ENCODE measurements around the gene IGF1R.
A peak's percentile ranks its signal among the peaks of the same experiment; 100 is the strongest.

Gene IGF1R

GRCh38 chr15:98765610-98766009, 117.3 kb downstream of the IGF1R start:
- Mint-ChIP-seq H3K36me3 (no peaks in the 10 kb centered on the region), H3K27ac (no peak overlapping the region), H3K27me3 (no peaks in the 10 kb centered on the region), H3K9me3 (ENCODE audit: low read depth) (no peaks in the 10 kb centered on the region), H3K4me3 (no peak overlapping the region), H3K4me1 (ENCODE audit: low read depth) (peaks cover 54% of the 10 kb centered on the region)

- H3K27ac Mint-ChIP-seq, result peak overlapping the region; percentile 35
Measured at GRCh38 chr15:98767692-98768091, 119.4 kb downstream of the IGF1R start.

DNA sequence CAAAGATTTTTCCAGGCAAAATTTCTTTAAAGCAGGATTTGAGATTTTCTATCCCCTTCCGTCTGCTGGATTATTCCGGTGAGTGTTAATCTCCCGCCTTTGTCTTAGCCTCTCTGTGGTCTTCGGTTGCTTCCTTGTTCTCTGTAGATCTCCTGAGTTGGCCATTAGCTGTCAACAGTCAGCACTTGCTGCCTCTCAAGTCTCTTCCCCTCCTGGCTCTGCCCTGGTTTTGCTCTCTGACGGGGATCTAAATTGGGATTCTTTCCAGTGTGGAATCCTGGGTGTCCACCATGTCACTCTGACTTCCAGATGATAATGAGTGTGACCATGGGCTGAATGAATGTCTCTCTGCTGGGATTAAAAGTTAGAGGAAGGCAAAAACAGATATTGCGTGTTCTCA, 121.5 kb downstream of the IGF1R start:
- no peak overlapping the region for H3K27ac Mint-ChIP-seq
- no peaks in the 10 kb centered on the region for H3K27me3 Mint-ChIP-seq
- H3K9me3 Mint-ChIP-seq (ENCODE audit: low read depth), result no peaks in the 10 kb centered on the region
- no peaks in the 10 kb centered on the region for H3K36me3 Mint-ChIP-seq
- H3K4me3 Mint-ChIP-seq, result no peak overlapping the region
- peaks cover 60% of the 10 kb centered on the region for H3K4me1 Mint-ChIP-seq (ENCODE audit: low read depth)

More at GRCh38 chr15:98767692-98768091, 119.4 kb downstream of the IGF1R start:
- no peaks in the 10 kb centered on the region for H3K9me3 Mint-ChIP-seq (ENCODE audit: low read depth)
- no peaks in the 10 kb centered on the region for H3K27me3 Mint-ChIP-seq
- H3K36me3 Mint-ChIP-seq, result no peaks in the 10 kb centered on the region
- H3K4me1 Mint-ChIP-seq (ENCODE audit: low read depth), result peaks cover 57% of the 10 kb centered on the region
- no peak overlapping the region for H3K4me3 Mint-ChIP-seq

DNA sequence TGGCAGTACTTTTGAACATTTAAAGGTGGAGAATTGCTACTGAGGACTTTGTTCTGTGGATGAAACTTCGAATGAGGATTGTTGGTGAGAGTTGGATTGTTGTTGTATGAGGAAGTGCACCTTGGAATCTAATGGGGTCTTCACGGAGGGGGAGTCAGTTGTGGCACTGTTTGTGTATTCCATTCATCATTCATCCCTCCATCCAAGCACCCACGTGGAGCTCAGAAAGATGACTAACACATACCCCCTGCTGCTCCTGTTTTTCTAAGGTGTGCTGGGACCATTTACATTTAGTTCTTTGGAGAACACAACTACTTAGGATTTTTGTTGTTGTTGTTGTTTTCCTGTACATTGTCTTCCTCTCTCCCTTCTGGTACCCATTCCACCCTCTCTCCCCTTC, 122.6 kb downstream of the IGF1R start:
- H3K4me1 Mint-ChIP-seq (ENCODE audit: low read depth), result peaks cover 62% of the 10 kb centered on the region
- no peaks in the 10 kb centered on the region for H3K9me3 Mint-ChIP-seq (ENCODE audit: low read depth)
- no peaks in the 10 kb centered on the region for H3K27me3 Mint-ChIP-seq
- H3K4me3 Mint-ChIP-seq, result no peak overlapping the region
- H3K27ac Mint-ChIP-seq, result no peak overlapping the region
- no peaks in the 10 kb centered on the region for H3K36me3 Mint-ChIP-seq

DNA sequence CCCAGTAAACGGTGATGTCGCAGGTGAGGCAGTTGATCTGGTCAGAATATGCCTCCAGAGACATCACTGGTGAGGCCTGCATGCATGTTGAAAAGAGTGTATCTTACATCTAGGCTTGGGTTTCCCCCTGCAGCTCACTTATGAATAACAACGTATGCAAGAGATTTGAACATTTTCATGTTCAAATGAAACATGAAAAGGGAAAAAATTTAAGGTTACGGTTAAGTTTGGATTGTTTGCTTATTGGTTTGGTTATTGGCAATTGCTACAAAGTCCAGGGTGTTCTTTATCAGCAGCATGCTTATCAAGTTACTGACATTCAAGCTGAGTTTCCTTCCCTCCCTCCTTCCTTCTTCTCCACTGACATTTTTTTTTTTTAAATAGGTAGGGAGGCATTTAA, 123.2 kb downstream of the IGF1R start:
- Mint-ChIP-seq H3K9me3 (ENCODE audit: low read depth) (no peaks in the 10 kb centered on the region), H3K4me3 (no peak overlapping the region), H3K36me3 (no peaks in the 10 kb centered on the region)

GRCh38 chr15:98772895-98773294, 124.6 kb downstream of the IGF1R start:
- no peaks in the 10 kb centered on the region for H3K9me3 Mint-ChIP-seq (ENCODE audit: low read depth)
- H3K4me1 Mint-ChIP-seq (ENCODE audit: low read depth), result peaks cover 67% of the 10 kb centered on the region
- no peaks in the 10 kb centered on the region for H3K36me3 Mint-ChIP-seq
- no peak overlapping the region for H3K27ac Mint-ChIP-seq
- no peak overlapping the region for H3K4me3 Mint-ChIP-seq
- no peaks in the 10 kb centered on the region for H3K27me3 Mint-ChIP-seq

More for the DNA sequence above, 123.2 kb downstream of the IGF1R start:
- Mint-ChIP-seq H3K27ac (no peak overlapping the region), H3K4me1 (ENCODE audit: low read depth) (peaks cover 63% of the 10 kb centered on the region), H3K27me3 (no peaks in the 10 kb centered on the region)

DNA sequence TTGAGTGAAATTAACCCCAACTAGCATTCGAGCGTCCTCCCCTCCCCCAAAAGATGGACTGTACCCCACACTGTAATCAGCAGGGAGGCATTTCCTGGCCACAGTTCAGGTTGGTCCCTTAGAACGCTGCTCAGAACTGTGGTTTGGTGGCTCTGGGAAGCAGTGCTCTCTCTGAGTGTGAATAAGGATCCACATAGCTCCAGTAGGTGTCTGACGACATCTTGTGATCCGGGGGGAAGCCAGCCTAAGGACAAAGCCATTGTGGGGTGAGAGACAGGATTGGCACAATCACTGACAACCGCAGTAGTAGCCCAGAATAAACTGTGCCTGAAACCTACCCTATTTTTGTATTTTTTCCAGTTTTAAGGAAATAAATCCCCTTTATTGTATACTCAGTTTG, 125.3 kb downstream of the IGF1R start:
- Mint-ChIP-seq H3K27me3 (no peaks in the 10 kb centered on the region), H3K4me1 (ENCODE audit: low read depth) (peaks cover 67% of the 10 kb centered on the region), H3K36me3 (no peaks in the 10 kb centered on the region), H3K4me3 (no peak overlapping the region), H3K27ac (no peak overlapping the region), H3K9me3 (ENCODE audit: low read depth) (no peaks in the 10 kb centered on the region)

GRCh38 chr15:98774756-98775497, 126.6 kb downstream of the IGF1R start:
- Mint-ChIP-seq H3K27me3 (no peaks in the 10 kb centered on the region), H3K4me3 (no peak overlapping the region), H3K4me1 (ENCODE audit: low read depth) (peaks cover 65% of the 10 kb centered on the region)

DNA sequence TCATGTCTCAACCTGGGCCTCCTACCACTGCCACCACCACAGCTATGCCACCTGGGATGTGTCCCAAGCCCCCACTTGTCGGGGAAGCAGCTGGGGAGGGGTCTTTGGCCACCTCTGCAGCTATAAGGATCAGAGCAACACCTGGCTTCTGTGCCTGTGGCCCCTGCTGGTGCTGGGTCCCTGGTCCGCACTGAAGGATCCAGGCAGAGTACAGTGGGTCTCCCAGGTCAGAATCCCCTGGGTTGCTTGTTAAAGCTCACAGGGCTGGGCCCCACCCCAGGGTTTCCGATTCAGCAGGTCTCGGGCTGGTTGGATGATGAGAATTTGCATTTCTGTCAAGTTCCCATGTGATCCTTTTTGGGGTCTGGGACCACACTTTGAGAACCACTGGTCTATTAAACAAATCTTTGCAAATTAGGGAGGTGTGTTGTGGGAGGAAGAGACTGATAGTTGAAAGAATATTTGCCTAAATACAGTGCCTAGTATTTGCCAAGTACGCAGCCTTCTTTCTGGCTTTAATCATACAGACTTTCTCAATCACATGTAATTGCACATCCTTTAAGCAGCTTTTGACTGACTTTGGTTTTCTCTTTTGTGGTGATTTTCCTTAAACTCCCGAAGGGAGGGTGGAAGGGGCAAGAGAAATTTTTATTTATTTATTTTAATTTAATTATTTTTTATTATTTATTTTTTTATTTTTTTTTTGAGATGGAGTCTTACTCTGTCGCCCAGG, 127.3 kb downstream of the IGF1R start:
- H3K27me3 Mint-ChIP-seq, result no peaks in the 10 kb centered on the region
- H3K36me3 Mint-ChIP-seq, result no peaks in the 10 kb centered on the region
- H3K4me3 Mint-ChIP-seq, result no peak overlapping the region
- no peaks in the 10 kb centered on the region for H3K9me3 Mint-ChIP-seq (ENCODE audit: low read depth)
- H3K4me1 Mint-ChIP-seq (ENCODE audit: low read depth), result peaks cover 60% of the 10 kb centered on the region
- no peak overlapping the region for H3K27ac Mint-ChIP-seq

More at GRCh38 chr15:98774756-98775497, 126.6 kb downstream of the IGF1R start:
- Mint-ChIP-seq H3K27ac (no peak overlapping the region), H3K9me3 (ENCODE audit: low read depth) (no peaks in the 10 kb centered on the region), H3K36me3 (no peaks in the 10 kb centered on the region)

GRCh38 chr15:98776607-98777281, 128.4 kb downstream of the IGF1R start:
- no peaks in the 10 kb centered on the region for H3K27me3 Mint-ChIP-seq
- H3K36me3 Mint-ChIP-seq, result no peaks in the 10 kb centered on the region
- peaks cover 50% of the 10 kb centered on the region for H3K4me1 Mint-ChIP-seq (ENCODE audit: low read depth)
- H3K4me3 Mint-ChIP-seq, result peak overlapping the region; percentile 11
- H3K27ac Mint-ChIP-seq, result peak overlapping the region; percentile 79
- no peaks in the 10 kb centered on the region for H3K9me3 Mint-ChIP-seq (ENCODE audit: low read depth)

GRCh38 chr15:98777426-98777825, 129.1 kb downstream of the IGF1R start:
- H3K9me3 Mint-ChIP-seq (ENCODE audit: low read depth), result no peaks in the 10 kb centered on the region
- no peaks in the 10 kb centered on the region for H3K27me3 Mint-ChIP-seq
- H3K4me3 Mint-ChIP-seq, result peak overlapping the region; percentile 11
- H3K36me3 Mint-ChIP-seq, result no peaks in the 10 kb centered on the region
- H3K4me1 Mint-ChIP-seq (ENCODE audit: low read depth), result peaks cover 51% of the 10 kb centered on the region
- no peak overlapping the region for H3K27ac Mint-ChIP-seq

GRCh38 chr15:98778263-98778959, 130.1 kb downstream of the IGF1R start:
- Mint-ChIP-seq H3K27ac (no peak overlapping the region), H3K4me3 (no peak overlapping the region), H3K4me1 (ENCODE audit: low read depth) (peaks cover 47% of the 10 kb centered on the region), H3K9me3 (ENCODE audit: low read depth) (no peaks in the 10 kb centered on the region), H3K27me3 (no peaks in the 10 kb centered on the region), H3K36me3 (no peaks in the 10 kb centered on the region)

GRCh38 chr15:98778960-98779359, 130.6 kb downstream of the IGF1R start:
- H3K36me3 Mint-ChIP-seq, result no peaks in the 10 kb centered on the region
- H3K4me1 Mint-ChIP-seq (ENCODE audit: low read depth), result peaks cover 47% of the 10 kb centered on the region
- no peaks in the 10 kb centered on the region for H3K9me3 Mint-ChIP-seq (ENCODE audit: low read depth)
- no peaks in the 10 kb centered on the region for H3K27me3 Mint-ChIP-seq
- H3K4me3 Mint-ChIP-seq, result no peak overlapping the region
- H3K27ac Mint-ChIP-seq, result no peak overlapping the region

DNA sequence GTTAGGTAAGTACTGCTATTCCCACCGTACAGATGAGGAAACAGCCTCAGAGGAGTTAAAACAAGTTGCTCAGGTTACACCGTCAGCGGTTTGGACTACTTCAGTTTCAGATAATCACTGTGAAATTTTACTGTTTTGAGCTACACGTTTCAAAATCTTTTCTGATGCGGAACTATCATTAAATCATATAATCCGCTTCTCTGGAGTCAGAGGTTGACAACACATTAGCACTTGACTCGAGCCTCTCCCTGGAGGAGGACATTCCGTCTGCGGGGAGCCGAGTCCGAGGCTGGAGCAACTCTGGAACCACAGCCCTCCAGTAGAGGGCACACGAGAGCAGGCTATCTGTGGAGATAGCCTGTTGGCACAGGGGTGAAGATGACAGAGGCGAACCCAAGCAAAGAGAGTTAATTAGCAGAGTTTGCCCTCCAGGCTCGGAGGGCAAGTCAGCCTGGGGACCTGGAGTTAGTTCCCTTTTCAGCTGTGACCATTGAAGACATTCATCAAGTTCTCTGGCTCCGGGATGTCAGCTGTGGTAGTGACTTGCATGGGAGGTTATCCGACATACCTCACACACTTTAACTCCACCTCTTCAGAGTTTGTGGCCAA, 131.2 kb downstream of the IGF1R start:
- no peaks in the 10 kb centered on the region for H3K9me3 Mint-ChIP-seq (ENCODE audit: low read depth)
- H3K27me3 Mint-ChIP-seq, result no peaks in the 10 kb centered on the region
- peaks cover 42% of the 10 kb centered on the region for H3K4me1 Mint-ChIP-seq (ENCODE audit: low read depth)
- H3K4me3 Mint-ChIP-seq, result peak overlapping the region; percentile 56
- H3K27ac Mint-ChIP-seq, result no peak overlapping the region
- H3K36me3 Mint-ChIP-seq, result no peaks in the 10 kb centered on the region
